GM12875 (cell line): ENCODE measurements around the gene SPATC1L.

Experiments used
- H3K4me3 ChIP-seq: one replicate; pipeline ENCODE4 v1.5.1; 2011; ENCODE audit warnings: low read depth, low read length, control low read depth
- TF ChIP-seq, protein P1 (sequence below): IDR thresholded peaks from 2 replicates; pipeline ENCODE4 v1.5.1; 2011; ENCODE audit warnings: low read depth, mild to moderate bottlenecking, control low read depth, inconsistent platforms, low read length, moderate library complexity, borderline replicate concordance; ENCODE audit not compliant: insufficient read depth

The SPATC1L gene

DNA sequence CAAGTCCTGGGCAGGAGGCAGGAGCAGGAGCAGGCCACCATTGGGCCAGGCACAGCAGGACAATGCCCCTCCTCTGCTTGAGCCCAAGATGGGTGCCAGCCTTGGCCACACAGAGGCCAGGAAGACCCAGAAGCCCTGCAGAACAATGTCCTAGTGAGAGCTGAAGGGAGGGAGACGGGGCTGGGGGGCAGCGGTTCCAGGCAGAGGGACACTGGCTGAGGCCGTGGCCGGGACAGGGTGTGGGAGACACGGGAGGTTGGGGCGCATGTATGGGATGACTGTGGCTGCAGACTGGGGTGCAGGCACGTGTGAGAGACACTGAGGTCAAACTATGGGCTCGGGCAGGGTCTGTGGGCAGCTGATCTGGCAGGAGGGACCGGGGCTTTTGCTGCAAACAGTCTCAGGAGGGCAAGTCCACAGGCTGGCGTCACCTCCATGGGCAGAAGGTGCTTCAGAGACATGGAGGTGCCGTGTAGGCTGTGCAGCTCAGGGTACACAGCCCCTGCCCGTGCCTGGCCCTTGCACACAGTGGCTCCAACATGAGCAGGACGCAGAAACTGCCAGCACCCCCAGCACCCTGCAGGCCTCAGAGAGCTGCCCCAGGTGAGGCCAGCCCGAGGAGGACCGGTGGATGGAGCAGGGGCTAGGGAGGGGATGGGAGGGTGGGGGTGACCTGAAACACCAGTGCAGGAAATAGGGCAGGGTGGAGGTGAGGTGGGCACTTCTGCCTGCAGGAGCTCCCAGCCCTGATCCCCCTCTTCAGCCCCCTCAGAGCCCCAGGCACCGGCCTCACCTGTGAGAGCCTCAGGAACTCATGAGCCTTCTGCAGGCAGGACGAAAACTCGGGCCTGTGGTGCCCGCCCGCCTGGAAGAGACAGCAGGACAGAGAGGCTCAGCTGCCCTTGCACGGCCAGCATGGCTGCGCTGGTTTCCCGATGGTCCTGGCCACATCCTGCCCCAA is 24.8 kb upstream of the SPATC1L start:
- TF ChIP-seq, protein P1, sequence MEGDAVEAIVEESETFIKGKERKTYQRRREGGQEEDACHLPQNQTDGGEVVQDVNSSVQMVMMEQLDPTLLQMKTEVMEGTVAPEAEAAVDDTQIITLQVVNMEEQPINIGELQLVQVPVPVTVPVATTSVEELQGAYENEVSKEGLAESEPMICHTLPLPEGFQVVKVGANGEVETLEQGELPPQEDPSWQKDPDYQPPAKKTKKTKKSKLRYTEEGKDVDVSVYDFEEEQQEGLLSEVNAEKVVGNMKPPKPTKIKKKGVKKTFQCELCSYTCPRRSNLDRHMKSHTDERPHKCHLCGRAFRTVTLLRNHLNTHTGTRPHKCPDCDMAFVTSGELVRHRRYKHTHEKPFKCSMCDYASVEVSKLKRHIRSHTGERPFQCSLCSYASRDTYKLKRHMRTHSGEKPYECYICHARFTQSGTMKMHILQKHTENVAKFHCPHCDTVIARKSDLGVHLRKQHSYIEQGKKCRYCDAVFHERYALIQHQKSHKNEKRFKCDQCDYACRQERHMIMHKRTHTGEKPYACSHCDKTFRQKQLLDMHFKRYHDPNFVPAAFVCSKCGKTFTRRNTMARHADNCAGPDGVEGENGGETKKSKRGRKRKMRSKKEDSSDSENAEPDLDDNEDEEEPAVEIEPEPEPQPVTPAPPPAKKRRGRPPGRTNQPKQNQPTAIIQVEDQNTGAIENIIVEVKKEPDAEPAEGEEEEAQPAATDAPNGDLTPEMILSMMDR, result no peak
- H3K4me3 ChIP-seq, result no peak overlapping the region

DNA sequence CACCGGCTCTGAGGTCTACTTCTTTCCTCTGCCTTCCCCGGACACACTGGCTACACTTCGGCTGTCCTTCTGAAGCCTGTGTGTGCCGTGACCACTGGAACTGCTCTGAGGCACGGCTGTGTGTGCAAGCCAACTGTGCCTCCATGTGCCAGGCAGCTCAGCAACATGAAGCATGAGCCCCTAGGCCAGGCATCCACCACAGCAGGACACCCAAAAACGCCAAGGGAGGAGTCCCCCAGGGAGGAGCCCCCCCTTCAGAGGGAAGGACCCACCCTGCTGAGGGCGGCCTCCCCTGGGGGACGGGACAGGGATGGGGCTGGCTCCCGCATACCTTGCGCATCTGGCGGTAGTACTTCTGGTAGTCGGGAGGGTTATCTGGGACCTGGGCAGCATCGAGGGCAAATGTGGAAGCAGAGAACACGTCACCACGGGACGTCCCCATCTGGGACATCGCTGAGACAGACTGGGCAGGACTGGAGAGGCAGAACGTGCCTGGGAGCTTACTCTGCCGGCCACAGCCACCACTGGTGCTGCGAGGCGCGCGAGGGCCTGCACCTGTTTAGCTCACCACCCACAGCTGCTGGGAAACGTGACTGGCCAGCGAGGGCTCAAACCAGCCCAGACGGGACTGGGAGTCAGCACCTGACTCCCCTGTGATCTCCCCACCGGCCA is 23.8 kb upstream of the SPATC1L start:
- no peak overlapping the region for H3K4me3 ChIP-seq
- TF ChIP-seq, protein P1, result no peak

DNA sequence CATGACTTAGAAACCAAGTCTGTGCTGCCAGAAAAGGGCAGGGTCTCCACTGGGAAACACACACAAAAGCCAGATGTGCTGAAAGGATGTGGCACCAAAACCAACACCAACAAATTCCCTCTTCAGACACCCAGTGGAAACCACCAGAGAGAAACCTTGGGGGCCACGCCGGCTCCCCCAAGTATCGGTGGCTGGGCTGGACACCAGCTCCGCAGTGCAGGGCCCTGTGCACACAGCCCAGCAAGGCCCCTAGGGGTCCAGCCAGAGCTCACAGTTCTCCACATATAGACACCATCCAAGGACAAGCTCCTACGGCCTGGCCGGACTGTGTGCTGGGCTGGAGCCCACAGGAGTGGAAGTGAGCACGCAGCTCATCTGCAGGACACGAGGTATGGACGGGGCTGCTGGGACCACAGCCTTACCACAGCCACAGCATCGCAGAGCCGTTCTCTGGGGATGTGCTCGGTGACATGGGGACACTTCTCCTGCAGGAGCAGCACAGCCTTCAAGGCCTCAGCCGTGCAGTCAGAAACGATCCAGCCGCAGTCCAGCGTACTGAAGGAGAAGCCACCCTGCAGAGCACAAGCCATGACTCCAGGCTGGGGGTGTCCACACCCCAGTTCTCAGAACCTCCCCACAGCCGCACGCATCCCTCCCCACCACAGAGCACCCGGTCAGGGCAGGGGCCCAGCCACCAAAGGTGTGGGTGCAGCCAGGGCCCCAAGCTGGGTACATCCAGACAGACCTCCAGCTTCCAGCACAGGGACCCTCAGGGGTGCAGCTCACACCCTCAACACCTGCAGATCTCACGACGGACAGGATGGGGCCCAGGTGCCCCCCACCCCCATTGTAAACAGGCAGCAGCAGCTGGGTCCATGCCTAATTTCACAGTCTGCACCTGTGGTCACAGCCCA is 23.0 kb upstream of the SPATC1L start:
- TF ChIP-seq, protein P1, result no peak

DNA sequence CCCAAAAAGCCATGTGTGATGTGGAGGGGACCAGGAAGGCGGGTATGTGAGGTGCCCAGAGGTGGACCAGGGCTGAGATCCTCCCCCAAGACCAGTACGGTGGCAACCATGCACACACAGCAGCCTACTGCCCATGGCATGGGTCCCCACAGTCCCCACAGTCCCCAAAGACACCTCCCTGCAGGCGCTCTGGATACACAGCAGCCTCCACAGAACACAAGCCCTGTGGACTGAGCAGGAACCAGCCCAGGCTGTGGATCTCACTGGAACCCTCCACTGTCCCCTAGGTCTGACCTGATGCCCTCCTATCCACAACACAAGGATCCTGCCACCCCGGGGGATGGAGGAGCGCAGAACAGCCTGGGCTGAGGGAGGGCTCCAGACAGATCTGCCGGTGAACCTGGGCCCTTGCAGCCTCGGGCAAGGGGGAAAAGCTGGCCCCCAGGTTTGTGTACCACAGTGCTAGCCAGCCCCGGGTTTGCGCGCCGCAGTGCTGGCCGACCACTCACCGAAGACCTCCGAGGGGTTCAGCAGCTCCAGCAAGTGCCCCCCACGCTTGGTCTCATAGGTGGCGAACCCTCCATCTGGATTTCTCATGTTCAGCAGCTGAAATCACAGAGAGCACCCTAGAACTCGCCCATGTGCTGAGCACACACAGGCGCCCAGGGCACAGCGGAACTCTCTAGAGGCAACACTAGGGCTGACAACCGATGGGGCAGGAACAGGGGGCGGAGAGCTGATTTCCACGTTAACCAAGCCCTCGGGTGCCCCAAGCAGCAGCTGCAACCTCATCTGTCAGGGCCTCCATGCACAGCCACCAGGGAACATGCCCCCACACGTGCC is 22.1 kb upstream of the SPATC1L start:
- H3K4me3 ChIP-seq, result no peak overlapping the region
- TF ChIP-seq, protein P1, result no peak

More for the DNA sequence above, 23.0 kb upstream of the SPATC1L start:
- no peak overlapping the region for H3K4me3 ChIP-seq

DNA sequence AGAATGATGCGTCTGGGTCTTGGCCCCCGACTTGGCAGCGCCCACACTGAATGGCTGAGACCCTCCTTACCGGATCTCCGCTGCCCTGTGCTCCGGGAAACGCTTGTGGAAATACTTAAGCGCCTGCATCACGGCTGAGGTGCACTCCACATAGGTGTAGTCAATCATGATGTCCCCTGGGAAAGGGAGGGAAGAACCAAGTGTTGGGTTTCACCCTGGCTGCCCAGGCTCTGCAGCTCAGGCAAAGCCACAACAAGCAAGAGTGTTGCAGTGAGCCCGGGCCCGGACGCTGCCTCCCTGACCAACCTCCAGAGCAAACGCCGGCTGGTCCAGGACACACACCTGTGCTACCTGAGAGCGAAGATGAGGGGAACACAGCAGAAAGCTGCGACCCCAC is 21.5 kb upstream of the SPATC1L start:
- TF ChIP-seq, protein P1, result no peak
- no peak overlapping the region for H3K4me3 ChIP-seq

DNA sequence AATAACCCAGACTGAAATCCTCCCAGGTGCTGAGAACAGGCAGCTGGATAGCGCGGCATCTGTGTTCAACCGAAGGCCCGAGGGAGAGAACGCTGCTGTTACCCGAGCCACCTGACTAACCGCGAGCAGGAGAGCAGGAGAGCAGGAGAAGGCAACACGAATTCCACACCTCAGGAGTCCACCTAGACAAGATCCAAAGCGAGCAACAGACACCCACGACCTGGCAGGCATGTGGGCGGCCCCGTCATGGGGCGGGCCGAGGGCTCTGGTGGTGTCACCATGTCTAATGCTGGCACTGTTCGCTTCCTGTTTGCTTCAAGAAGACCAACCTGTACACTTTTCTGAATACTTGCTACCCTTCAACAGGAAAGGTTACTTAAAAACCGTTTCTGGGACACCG is 20.9 kb upstream of the SPATC1L start:
- no peak overlapping the region for H3K4me3 ChIP-seq
- TF ChIP-seq, protein P1, result no peak
